Mesendoderm (in vitro differentiated cells): Measurements from ENCODE around the gene QRFP.

ENCODE experiments used
- DNase-seq: peaks from one replicate; pipeline ENCODE4 v3.0.0; 2013
- H2AK5ac ChIP-seq: 2 replicates; pipeline ENCODE4 v1.6.1; 2013; ENCODE audit warnings: low read length, inconsistent platforms
- H2BK120ac ChIP-seq: 2 replicates; pipeline ENCODE4 v1.6.1; 2013; ENCODE audit warnings: low read depth, mild to moderate bottlenecking, low read length, moderate library complexity, mixed read lengths
- H2BK15ac ChIP-seq: replicated peaks from 2 replicates; pipeline ENCODE4 v1.6.1; 2013; ENCODE audit warnings: low read depth, mild to moderate bottlenecking, moderate library complexity
- H2BK5ac ChIP-seq: 2 replicates; pipeline ENCODE4 v1.6.1; 2013; ENCODE audit warnings: low read length, inconsistent platforms
- H3K18ac ChIP-seq: 2 replicates; pipeline ENCODE4 v1.6.1; 2013; ENCODE audit warnings: mild to moderate bottlenecking, low read length, mixed read lengths
- H3K23ac ChIP-seq: one replicate; pipeline ENCODE4 v1.6.1; 2013; ENCODE audit warnings: low read length
- H3K27ac ChIP-seq: 2 replicates; pipeline ENCODE4 v1.5.1; 2013; ENCODE audit warnings: low read depth, mild to moderate bottlenecking, inconsistent platforms, low read length, moderate library complexity
- H3K27me3 ChIP-seq: 2 replicates; pipeline ENCODE4 v1.6.1; 2013; ENCODE audit warnings: low read length, control low read depth, mild to moderate bottlenecking, inconsistent platforms; ENCODE audit not compliant: insufficient read depth, poor library complexity
- H3K36me3 ChIP-seq: 2 replicates; pipeline ENCODE4 v1.6.1; 2013; ENCODE audit warnings: low read length, inconsistent platforms; ENCODE audit not compliant: control insufficient read depth, insufficient read depth
- H3K4ac ChIP-seq: one replicate; pipeline ENCODE4 v1.6.1; 2013; ENCODE audit warnings: low read depth, mild to moderate bottlenecking, low read length, moderate library complexity
- H3K4me1 ChIP-seq: 2 replicates; pipeline ENCODE4 v1.6.1; 2013; ENCODE audit warnings: low read depth, low read length, inconsistent platforms; ENCODE audit not compliant: control insufficient read depth
- H3K4me2 ChIP-seq: 2 replicates; pipeline ENCODE4 v1.6.1; 2013; ENCODE audit warnings: low read length
- H3K4me3 ChIP-seq: 2 replicates; pipeline ENCODE4 v1.5.1; 2013; ENCODE audit warnings: mild to moderate bottlenecking, low read length
- H3K56ac ChIP-seq: one replicate; pipeline ENCODE4 v1.6.1; 2013; ENCODE audit warnings: low read length
- H3K79me1 ChIP-seq: 2 replicates; pipeline ENCODE4 v1.6.1; 2013; ENCODE audit warnings: low read length, inconsistent platforms
- H3K79me2 ChIP-seq: 2 replicates; pipeline ENCODE4 v1.6.1; 2013; ENCODE audit warnings: mild to moderate bottlenecking, low read length; ENCODE audit not compliant: control insufficient read depth, insufficient read depth
- H3K9ac ChIP-seq: 2 replicates; pipeline ENCODE4 v1.6.1; 2013; ENCODE audit warnings: low read length, inconsistent platforms
- H4K5ac ChIP-seq: one replicate; pipeline ENCODE4 v1.6.1; 2013; ENCODE audit warnings: low read length
- H4K8ac ChIP-seq: one replicate; pipeline ENCODE4 v1.6.1; 2013; ENCODE audit warnings: low read depth, mild to moderate bottlenecking, control low read depth, low read length, moderate library complexity
- WGBS: extraction: QIAGEN DNeasy Blood & Tissue Kit; methylation state at CpG from one replicate; pipeline ENCODE4 v1.1.7; 2013; ENCODE audit warnings: low lambda C conversion rate, missing lambda C conversion rate; ENCODE audit not compliant: insufficient coverage; ENCODE audit errors: extremely low coverage; 5-methylcytosine and 5-hydroxymethylcytosine counted together

Gene QRFP

DNA sequence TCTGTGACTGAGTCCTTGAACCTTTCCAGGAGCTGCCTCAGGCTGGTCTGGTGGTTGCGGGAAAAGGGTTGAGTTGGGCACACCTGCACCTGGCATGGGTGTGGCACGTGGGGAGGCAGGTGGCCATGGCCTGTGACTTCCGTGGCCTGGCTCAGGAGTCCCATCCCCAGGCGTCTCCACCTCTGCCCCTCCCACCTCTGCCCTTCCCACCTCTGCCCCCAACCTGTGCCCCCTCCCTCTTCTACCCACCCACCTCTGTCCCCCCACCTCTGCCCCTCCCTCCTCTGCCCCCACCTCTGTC is 1.9 kb upstream of the QRFP start:
- no peak for DNase-seq
- no CpG with 5 or more reads among the region's 4 CpGs for WGBS
- Histone ChIP-seq H3K4me1 (no peaks in the 10 kb centered on the region), H3K23ac (no peak overlapping the region), H4K5ac (no peak overlapping the region), H2BK120ac (no peak overlapping the region), H3K18ac (no peak overlapping the region), H3K27ac (no peak overlapping the region), H3K9ac (no peak overlapping the region), H2BK15ac (no peak overlapping the region), H3K27me3 (no peaks in the 10 kb centered on the region), H4K8ac (no peak overlapping the region), H3K56ac (no peak overlapping the region), H2AK5ac (no peak overlapping the region), H3K4me3 (no peak overlapping the region), H3K36me3 (no peaks in the 10 kb centered on the region), H2BK5ac (no peak overlapping the region), H3K4ac (no peak overlapping the region), H3K4me2 (no peak overlapping the region), H3K79me1 (no peaks in the 10 kb centered on the region), H3K79me2 (no peaks in the 10 kb centered on the region)

DNA sequence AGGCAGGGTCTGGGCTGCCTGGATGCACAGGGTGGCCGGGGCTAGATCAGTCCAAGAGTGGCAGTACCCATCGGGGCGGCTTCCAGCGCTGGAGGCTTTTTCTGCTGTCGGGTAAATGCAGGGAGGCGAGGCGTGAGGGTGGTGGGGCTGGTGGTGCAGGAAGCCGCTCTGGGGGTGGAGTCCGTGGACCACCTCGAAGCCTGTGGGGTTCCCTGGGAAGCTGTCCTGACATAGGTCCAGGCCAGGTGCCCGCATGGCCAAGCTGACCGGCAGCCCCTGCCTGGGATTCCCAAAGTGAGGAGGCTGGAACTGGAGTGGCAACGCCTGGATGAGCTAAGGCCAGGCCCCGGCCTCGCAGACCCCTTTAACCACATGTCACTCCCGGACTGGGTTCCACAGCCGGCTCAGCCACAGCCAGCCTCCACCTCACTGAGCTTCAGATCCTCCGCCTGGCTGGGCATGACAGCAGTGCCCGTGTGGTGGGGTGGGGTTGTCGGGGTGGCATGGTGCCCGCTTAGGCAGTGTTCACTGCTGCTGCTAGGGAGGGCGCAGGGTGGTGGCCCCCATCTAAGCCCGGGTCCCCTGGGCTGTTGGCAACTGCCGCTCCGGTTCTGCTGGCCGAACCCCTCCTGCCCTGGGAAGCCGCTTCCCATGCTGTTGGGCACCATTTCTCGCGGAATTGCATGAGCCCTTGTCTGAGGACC is 1.4 kb upstream of the QRFP start:
- H3K79me1 ChIP-seq = no peaks in the 10 kb centered on the region
- no peak overlapping the region for H4K5ac ChIP-seq
- no peak overlapping the region for H3K27ac ChIP-seq
- H3K4me1 ChIP-seq = no peaks in the 10 kb centered on the region
- H2BK120ac ChIP-seq = no peak overlapping the region
- H3K56ac ChIP-seq = no peak overlapping the region
- no peak overlapping the region for H3K4me2 ChIP-seq
- no peak overlapping the region for H4K8ac ChIP-seq
- H3K18ac ChIP-seq = no peak overlapping the region
- H3K36me3 ChIP-seq = no peaks in the 10 kb centered on the region
- no peak overlapping the region for H2BK15ac ChIP-seq
- H3K79me2 ChIP-seq = no peaks in the 10 kb centered on the region
- H2AK5ac ChIP-seq = no peak overlapping the region
- no peak overlapping the region for H3K23ac ChIP-seq
- no peaks in the 10 kb centered on the region for H3K27me3 ChIP-seq
- H2BK5ac ChIP-seq = no peak overlapping the region
- H3K4ac ChIP-seq = no peak overlapping the region
- H3K9ac ChIP-seq = no peak overlapping the region
- DNase-seq = no peak
- no peak overlapping the region for H3K4me3 ChIP-seq
- no CpG with 5 or more reads among the region's 29 CpGs for WGBS

DNA sequence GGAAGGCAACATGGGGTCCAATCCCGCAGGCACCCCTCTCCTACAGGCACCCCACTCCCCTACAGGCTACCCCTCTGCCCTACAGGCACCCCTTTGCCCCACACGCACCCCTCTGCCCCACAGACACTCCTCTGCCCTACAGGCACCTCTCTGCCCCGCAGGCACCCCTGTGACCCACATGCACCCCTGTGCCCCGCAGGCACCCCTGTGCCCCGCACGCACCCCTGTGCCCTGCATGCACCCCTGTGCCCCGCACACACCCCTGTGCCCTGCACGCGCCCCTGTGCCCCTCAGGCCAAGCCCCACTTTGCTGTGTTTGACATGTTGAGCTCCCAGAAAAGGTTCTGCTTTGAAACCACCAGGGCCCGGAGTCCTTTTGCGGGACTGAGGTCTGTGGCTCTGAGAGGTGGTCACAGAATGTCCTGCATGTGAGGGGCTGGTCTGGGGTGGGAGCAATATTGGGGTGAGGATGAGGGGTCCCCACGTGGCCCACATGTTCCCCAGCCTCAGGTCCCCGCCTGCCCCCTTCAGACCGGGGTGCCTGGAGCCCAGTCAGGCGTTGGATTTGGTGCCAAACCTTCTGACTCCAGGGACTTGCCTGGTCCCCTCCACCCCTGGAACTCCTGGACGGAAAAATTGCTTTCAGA is 616 bp upstream of the QRFP start:
- H3K4me1 ChIP-seq = no peaks in the 10 kb centered on the region

DNA sequence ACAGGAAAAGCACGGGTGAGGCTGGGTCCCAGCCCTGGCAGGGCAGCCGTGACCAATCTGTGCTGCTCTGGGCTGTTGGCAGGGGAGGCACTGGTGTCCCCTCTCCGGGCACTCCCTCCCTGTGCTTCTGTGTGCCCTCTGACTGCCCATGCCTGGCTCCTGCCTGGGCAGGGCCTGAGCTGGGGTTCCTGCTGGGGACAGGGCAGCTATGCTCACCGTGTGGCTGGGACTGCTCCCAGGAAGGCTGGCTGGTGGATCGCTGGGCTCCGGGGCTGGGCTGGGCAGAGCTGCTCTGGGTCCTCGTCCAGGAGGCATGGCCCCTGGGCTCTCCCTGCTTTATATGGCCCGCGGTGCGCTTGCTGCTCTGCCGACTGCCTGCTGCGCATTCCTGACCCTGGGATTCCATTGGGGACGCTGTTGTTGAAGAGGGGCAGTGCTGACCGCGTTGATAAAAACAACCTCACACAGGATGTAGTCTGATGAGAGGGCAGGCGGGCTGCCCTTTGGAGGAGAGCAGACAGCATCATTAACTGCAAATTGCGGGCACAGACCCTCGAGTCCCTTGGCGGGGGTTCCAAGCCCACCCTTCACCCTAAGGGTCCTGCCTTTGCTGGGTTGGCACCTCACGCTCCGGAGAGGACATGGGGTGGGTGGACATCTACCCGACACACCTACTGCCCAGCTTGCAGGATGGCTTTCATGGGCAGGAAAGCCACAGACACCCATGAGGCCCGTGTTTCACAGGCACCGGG is 955 bp downstream of the QRFP start:
- Histone ChIP-seq H3K27me3 (no peaks in the 10 kb centered on the region), H3K36me3 (no peaks in the 10 kb centered on the region), H2AK5ac (no peak overlapping the region), H3K4me1 (no peaks in the 10 kb centered on the region), H3K79me1 (no peaks in the 10 kb centered on the region), H4K8ac (no peak overlapping the region), H2BK5ac (no peak overlapping the region), H3K4ac (no peak overlapping the region), H3K4me3 (no peak overlapping the region), H2BK15ac (no peak overlapping the region), H2BK120ac (no peak overlapping the region), H3K79me2 (no peaks in the 10 kb centered on the region), H3K18ac (no peak overlapping the region), H3K27ac (no peak overlapping the region), H3K4me2 (no peak overlapping the region), H3K56ac (no peak overlapping the region), H3K23ac (no peak overlapping the region), H4K5ac (no peak overlapping the region), H3K9ac (no peak overlapping the region)
- DNase-seq = peak; percentile 28
- WGBS = no CpG with 5 or more reads among the region's 24 CpGs

More for the DNA sequence above, 616 bp upstream of the QRFP start:
- Histone ChIP-seq H3K4me2 (no peak overlapping the region), H3K18ac (no peak overlapping the region), H3K36me3 (no peaks in the 10 kb centered on the region), H3K4me3 (no peak overlapping the region), H2AK5ac (no peak overlapping the region), H2BK15ac (no peak overlapping the region), H2BK5ac (no peak overlapping the region), H3K27me3 (no peaks in the 10 kb centered on the region), H2BK120ac (no peak overlapping the region), H3K79me2 (no peaks in the 10 kb centered on the region), H3K56ac (no peak overlapping the region), H3K79me1 (no peaks in the 10 kb centered on the region), H3K4ac (no peak overlapping the region), H3K23ac (no peak overlapping the region), H3K27ac (no peak overlapping the region), H3K9ac (no peak overlapping the region), H4K5ac (no peak overlapping the region), H4K8ac (no peak overlapping the region)
- WGBS = no CpG with 5 or more reads among the region's 16 CpGs
- no peak for DNase-seq

DNA sequence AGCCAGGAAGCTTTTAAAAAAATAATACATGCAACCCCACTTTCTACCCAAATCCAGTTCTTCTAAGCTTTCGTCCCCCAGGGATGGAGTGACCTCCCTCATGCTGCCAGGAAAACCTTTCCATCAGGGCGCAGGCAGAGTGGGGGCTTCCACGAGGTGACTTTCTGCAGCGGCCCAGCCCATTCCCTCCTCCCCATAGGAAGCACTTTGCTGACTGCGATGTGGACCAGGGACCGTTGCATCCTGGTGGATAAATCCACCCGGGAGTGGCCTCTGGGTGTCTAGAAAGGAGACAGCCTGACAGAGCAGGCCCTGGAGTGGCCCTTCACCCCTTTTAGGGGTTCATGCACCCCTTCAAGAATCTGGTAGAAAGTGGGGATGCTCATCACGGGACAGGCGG is 1.6 kb downstream of the QRFP start:
- no peak overlapping the region for H3K4me2 ChIP-seq
- H4K5ac ChIP-seq = no peak overlapping the region
- H2BK5ac ChIP-seq = no peak overlapping the region
- H3K36me3 ChIP-seq = no peaks in the 10 kb centered on the region
- no peak overlapping the region for H3K4ac ChIP-seq
- H3K27me3 ChIP-seq = no peaks in the 10 kb centered on the region
- no peak overlapping the region for H3K9ac ChIP-seq
- H3K4me3 ChIP-seq = no peak overlapping the region
- no peaks in the 10 kb centered on the region for H3K4me1 ChIP-seq
- no peak overlapping the region for H3K18ac ChIP-seq
- no peaks in the 10 kb centered on the region for H3K79me1 ChIP-seq
- no CpG with 5 or more reads among the region's 9 CpGs for WGBS
- no peak overlapping the region for H2BK15ac ChIP-seq
- H2BK120ac ChIP-seq = no peak overlapping the region
- H3K56ac ChIP-seq = no peak overlapping the region
- no peak overlapping the region for H3K23ac ChIP-seq
- no peaks in the 10 kb centered on the region for H3K79me2 ChIP-seq
- no peak overlapping the region for H2AK5ac ChIP-seq
- H4K8ac ChIP-seq = no peak overlapping the region
- no peak for DNase-seq
- H3K27ac ChIP-seq = no peak overlapping the region
